Karpas-422 (cell line): ENCODE results near the gene UBE2L5. TPM values are rescaled to one million over a fixed set of nuclear protein-coding genes. Genes with fewer than 3 reads are reported as not detected.

ENCODE experiments used
- DNase-seq: peaks from one replicate; pipeline ENCODE4 v3.0.0-alpha.2; 2015
- H2AFZ ChIP-seq: fragments of 200-600 bp; sonication (generic); 2 replicates; pipeline ENCODE4 v1.6.1; 2014; ENCODE audit warnings: antibody characterized with exemption, low read length, mixed read lengths
- H3K27ac ChIP-seq: fragments of 200-600 bp; sonication (generic); 2 replicates; pipeline ENCODE4 v1.5.1; 2014; ENCODE audit warnings: mild to moderate bottlenecking, low read length, moderate library complexity
- H3K27me3 ChIP-seq: fragments of 200-600 bp; sonication (generic); 2 replicates; pipeline ENCODE4 v1.6.1; 2014; ENCODE audit warnings: low read length, mixed read lengths
- H3K36me3 ChIP-seq: fragments of 200-600 bp; sonication (generic); 2 replicates; pipeline ENCODE4 v1.6.1; 2014; ENCODE audit warnings: low read length, mixed read lengths; ENCODE audit not compliant: insufficient read depth
- H3K4me1 ChIP-seq: fragments of 200-600 bp; sonication (generic); 2 replicates; pipeline ENCODE4 v1.6.1; 2014; ENCODE audit warnings: mild to moderate bottlenecking, low read length, mixed read lengths
- H3K4me2 ChIP-seq: fragments of 200-600 bp; sonication (generic); 2 replicates; pipeline ENCODE4 v1.6.1; 2014; ENCODE audit warnings: low read length, low read depth, mild to moderate bottlenecking; ENCODE audit not compliant: poor library complexity, severe bottlenecking
- H3K4me3 ChIP-seq: fragments of 200-600 bp; sonication (generic); 2 replicates; pipeline ENCODE4 v1.5.1; 2014; ENCODE audit warnings: mild to moderate bottlenecking, antibody characterized with exemption, low read length, mixed read lengths
- H3K79me2 ChIP-seq: fragments of 200-600 bp; sonication (generic); 2 replicates; pipeline ENCODE4 v1.6.1; 2014; ENCODE audit warnings: mild to moderate bottlenecking, low read length, mixed read lengths
- H3K9ac ChIP-seq: fragments of 200-600 bp; sonication (generic); 2 replicates; pipeline ENCODE4 v1.6.0; 2014; ENCODE audit warnings: low read length
- H3K9me2 ChIP-seq: fragments of 200-600 bp; sonication (generic), shearing (Covaris generic); replicated peaks from 2 replicates; pipeline ENCODE4 v1.6.0; 2014; ENCODE audit warnings: mild to moderate bottlenecking, low read length, moderate library complexity; ENCODE audit not compliant: insufficient read depth
- H3K9me3 ChIP-seq: fragments of 300-700, 200-600 bp; sonication (generic); 2 replicates; pipeline ENCODE4 v1.6.1; 2014; ENCODE audit warnings: low read length, mixed read lengths
- H4K20me1 ChIP-seq: fragments of 200-600 bp; sonication (generic); 2 replicates; pipeline ENCODE4 v1.6.1; 2014; ENCODE audit warnings: mild to moderate bottlenecking, antibody characterized with exemption, low read length, low read depth; ENCODE audit not compliant: insufficient read depth
- total RNA-seq: library from RNA; depleted of rRNA; stranded (reverse); fragments of >200 nt; shearing (Covaris generic); gene quantifications from 2 replicates; pipeline ENCODE4 v1.2.3, GENCODE V29; 2014; ENCODE audit warnings: low replicate concordance; rRNA removed

UBE2L5 gene
- not detected in 2 replicates for total RNA-seq

- peak; percentile 94 for DNase-seq
These were observed at the start of gene UBE2L5 for GRCh38 chr13:30422054-30422839. Gene UBE2L5, plus strand, starts transcription at chr13:30422493. Its CDS starts 5,498 bp downstream, at chr13:30427991.

GRCh38 chr13:30373727-30374126 is 48.6 kb upstream of the UBE2L5 start:
- Histone ChIP-seq H3K9ac (peak overlapping the region; percentile 82), H2AFZ (no peak overlapping the region), H3K79me2 (peaks cover 31% of the 10 kb centered on the region), H3K4me3 (peak overlapping the region; percentile 80), H3K4me1 (peaks cover 83% of the 10 kb centered on the region), H3K36me3 (peaks cover 27% of the 10 kb centered on the region), H3K27ac (peak overlapping the region; percentile 98), H3K9me2 (no peaks in the 10 kb centered on the region), H4K20me1 (no peaks in the 10 kb centered on the region), H3K27me3 (no peaks in the 10 kb centered on the region), H3K9me3 (no peaks in the 10 kb centered on the region), H3K4me2 (peak overlapping the region; percentile 78)
- peak; percentile 83 for DNase-seq

More at GRCh38 chr13:30422054-30422839, at the start of gene UBE2L5:
- no peaks in the 10 kb centered on the region for H3K9me2 ChIP-seq
- H3K27ac ChIP-seq: peak within 1 kb of the TSS; percentile 96
- H3K4me3 ChIP-seq: peak within 1 kb of the TSS; percentile 88
- H3K4me2 ChIP-seq: peak within 1 kb of the TSS; percentile 99
- no peaks in the 10 kb centered on the region for H4K20me1 ChIP-seq
- H3K36me3 ChIP-seq: no peaks in the 10 kb centered on the region
- peaks cover 8% of the 10 kb centered on the region; the same call in 1 of the 2 replicates for H3K79me2 ChIP-seq
- no peak within 1 kb of the TSS for H2AFZ ChIP-seq
- no peaks in the 10 kb centered on the region for H3K27me3 ChIP-seq
- H3K9me3 ChIP-seq: no peaks in the 10 kb centered on the region
- peak within 1 kb of the TSS; percentile 92 for H3K9ac ChIP-seq
- peaks cover 81% of the 10 kb centered on the region for H3K4me1 ChIP-seq

- H3K4me2 ChIP-seq: peak overlapping the region; percentile 78
- peaks cover 17% of the 10 kb centered on the region for H3K36me3 ChIP-seq
- no peaks in the 10 kb centered on the region for H3K9me2 ChIP-seq
- H3K4me1 ChIP-seq: peaks cover 90% of the 10 kb centered on the region
- H3K27ac ChIP-seq: peak overlapping the region; percentile 98
- no peaks in the 10 kb centered on the region for H3K27me3 ChIP-seq
- H3K79me2 ChIP-seq: peaks cover 28% of the 10 kb centered on the region
- DNase-seq: peak; percentile 77
- no peaks in the 10 kb centered on the region for H4K20me1 ChIP-seq
- H3K9me3 ChIP-seq: no peaks in the 10 kb centered on the region
- H3K9ac ChIP-seq: peak overlapping the region; percentile 82
- H3K4me3 ChIP-seq: peak overlapping the region; percentile 80
- no peak overlapping the region for H2AFZ ChIP-seq
These were observed 46.9 kb upstream of the UBE2L5 start for GRCh38 chr13:30375265-30375835.

GRCh38 chr13:30376426-30377311 is 45.6 kb upstream of the UBE2L5 start:
- H4K20me1 ChIP-seq: no peaks in the 10 kb centered on the region
- peak overlapping the region; percentile 80 for H3K4me3 ChIP-seq
- H3K4me1 ChIP-seq: peaks cover 78% of the 10 kb centered on the region
- H3K9ac ChIP-seq: peak overlapping the region; percentile 82
- H3K9me3 ChIP-seq: no peaks in the 10 kb centered on the region
- peak overlapping the region; percentile 78 for H3K4me2 ChIP-seq
- DNase-seq: peak; percentile 91
- no peak overlapping the region for H2AFZ ChIP-seq
- no peaks in the 10 kb centered on the region for H3K9me2 ChIP-seq
- H3K36me3 ChIP-seq: peaks cover 7% of the 10 kb centered on the region
- no peaks in the 10 kb centered on the region for H3K27me3 ChIP-seq
- peaks cover 19% of the 10 kb centered on the region for H3K79me2 ChIP-seq
- H3K27ac ChIP-seq: peak overlapping the region; percentile 98

GRCh38 chr13:30377312-30377685 is 45.0 kb upstream of the UBE2L5 start:
- Histone ChIP-seq H3K27me3 (no peaks in the 10 kb centered on the region), H3K27ac (peak overlapping the region; percentile 98), H3K9ac (peak overlapping the region; percentile 82), H3K9me2 (no peaks in the 10 kb centered on the region), H3K4me3 (peak overlapping the region; percentile 80), H3K79me2 (peaks cover 19% of the 10 kb centered on the region), H3K36me3 (peaks cover 7% of the 10 kb centered on the region), H3K4me1 (peaks cover 72% of the 10 kb centered on the region), H2AFZ (no peak overlapping the region), H3K9me3 (no peaks in the 10 kb centered on the region), H3K4me2 (peak overlapping the region; percentile 78), H4K20me1 (no peaks in the 10 kb centered on the region)
- DNase-seq: no peak

- no peak overlapping the region for H2AFZ ChIP-seq
- H4K20me1 ChIP-seq: no peaks in the 10 kb centered on the region
- H3K9me3 ChIP-seq: no peaks in the 10 kb centered on the region
- H3K4me2 ChIP-seq: no peak overlapping the region
- DNase-seq: no peak
- H3K27me3 ChIP-seq: no peaks in the 10 kb centered on the region
- H3K4me1 ChIP-seq: peaks cover 63% of the 10 kb centered on the region
- H3K9ac ChIP-seq: no peak overlapping the region
- peaks cover 19% of the 10 kb centered on the region for H3K79me2 ChIP-seq
- no peak overlapping the region for H3K4me3 ChIP-seq
- H3K27ac ChIP-seq: no peak overlapping the region
- no peaks in the 10 kb centered on the region for H3K9me2 ChIP-seq
- H3K36me3 ChIP-seq: peaks cover 4% of the 10 kb centered on the region
These were observed 44.1 kb upstream of the UBE2L5 start for GRCh38 chr13:30378191-30378590.

GRCh38 chr13:30381049-30381448 is 41.2 kb upstream of the UBE2L5 start:
- H3K4me3 ChIP-seq: no peak overlapping the region
- H3K27me3 ChIP-seq: no peaks in the 10 kb centered on the region
- H3K9me2 ChIP-seq: no peaks in the 10 kb centered on the region
- no peak overlapping the region for H3K9ac ChIP-seq
- no peaks in the 10 kb centered on the region for H3K36me3 ChIP-seq
- H3K79me2 ChIP-seq: peaks cover 8% of the 10 kb centered on the region
- no peak overlapping the region for H2AFZ ChIP-seq
- H3K9me3 ChIP-seq: no peaks in the 10 kb centered on the region
- H3K4me1 ChIP-seq: peaks cover 36% of the 10 kb centered on the region
- no peak overlapping the region for H3K27ac ChIP-seq
- DNase-seq: no peak
- no peaks in the 10 kb centered on the region for H4K20me1 ChIP-seq
- no peak overlapping the region for H3K4me2 ChIP-seq
